Lower leg skin (tissue), 4 donors: ENCODE measurements around the gene OR5B3. TPM values are rescaled to one million over a fixed set of nuclear protein-coding genes. Genes with fewer than 3 reads are reported as not detected.
"Not testable (repeated sequence)": the region's sequence is repeated elsewhere in the genome, so short reads cannot be mapped to it uniquely, and the experiment has no call there.

Experiments used
- DNase-seq, 2 donors: peaks; one replicate each; pipeline ENCODE4 v3.0.0-alpha.2; 2019; ENCODE audit warnings: low spot score in 2 of 2
- H3K4me3 ChIP-seq: fragments of 200-600 bp; sonication (generic); 2 replicates; pipeline ENCODE4 v1.5.1; 2017; ENCODE audit warnings: mild to moderate bottlenecking, low read depth; ENCODE audit not compliant: poor library complexity, severe bottlenecking
- CTCF ChIP-seq, 3 donors: fragments of 450-650 bp; IDR thresholded peaks; one replicate each; pipeline ENCODE4 v1.5.1; 2016; ENCODE audit warnings: antibody characterized with exemption in 3 of 3, mild to moderate bottlenecking in 3 of 3, moderate library complexity in 2 of 3
- POLR2A ChIP-seq, 2 donors: fragments of 450-650 bp; IDR thresholded peaks; one replicate each; pipeline ENCODE4 v1.6.1; 2016 to 2017; ENCODE audit warnings: antibody characterized with exemption in 2 of 2, mild to moderate bottlenecking in 1 of 2, moderate library complexity in 1 of 2
- WGBS, 2 donors: methylation state at CpG; one replicate each; pipeline ENCODE4 v1.1.5; 2018; 5-methylcytosine and 5-hydroxymethylcytosine counted together
- intact Hi-C: fragments of 100-400 bp; cut with DNase I; formaldehyde crosslinking; loops from one replicate; pipeline ENCODE4 v1.15.0; 2023; ENCODE audit warnings: low total_unique reads
- total RNA-seq, 4 donors: library from RNA; depleted of rRNA; stranded (reverse); fragments of >200 nt; gene quantifications; one replicate each; pipeline ENCODE4 v1.1.0, GENCODE V29; 2016

The OR5B3 gene
- total RNA-seq, 4 donors from 2014 or later, result not detected

- DNase-seq, result no peak
- no peak overlapping the region for H3K4me3 ChIP-seq
- intact Hi-C loops, result no loop called here
- TF ChIP-seq CTCF (IDR thresholded peaks at IDR 0.05) (no peak), POLR2A (IDR thresholded peaks at IDR 0.05) (no peak)
- WGBS, 2 donors, result 71 to 79% methylated on average over 3 of the region's 3 CpGs
These were observed 27.5 kb upstream of the OR5B3 start for GRCh38 chr11:58434217-58434616.

GRCh38 chr11:58433638-58434203 lies 27.0 kb upstream of the OR5B3 start:
- no peak overlapping the region for H3K4me3 ChIP-seq
- TF ChIP-seq POLR2A (IDR thresholded peaks at IDR 0.05), result no peak
- no peak for TF ChIP-seq CTCF (IDR thresholded peaks at IDR 0.05)
- no peak for DNase-seq
- intact Hi-C loops, result no loop called here
- WGBS, 2 donors, result 73 to 79% methylated on average over 3 of the region's 3 CpGs

- 39 to 63% methylated on average over 1 of the region's 1 CpG for WGBS, 2 donors
- intact Hi-C loops, result no loop called here
- no peak for DNase-seq
These were observed 22.6 kb upstream of the OR5B3 start for GRCh38 chr11:58429273-58429672.

GRCh38 chr11:58428021-58428420 lies 21.3 kb upstream of the OR5B3 start, which contains the start of gene OR5B2:
Gene OR5B2, minus strand, starts transcription at chr11:58428121. Its CDS starts 4,860 bp downstream, at chr11:58423261.
- no peak within 1 kb of the TSS for H3K4me3 ChIP-seq
- WGBS, 2 donors, result 61 to 72% methylated on average over 3 of the region's 3 CpGs
- no peak for DNase-seq
- TF ChIP-seq POLR2A (IDR thresholded peaks at IDR 0.05) (no peak), CTCF (IDR thresholded peaks at IDR 0.05) (no peak)
- intact Hi-C loops, result no loop called here

More at GRCh38 chr11:58429273-58429672, 22.6 kb upstream of the OR5B3 start:
- no peak overlapping the region for H3K4me3 ChIP-seq
- TF ChIP-seq POLR2A (IDR thresholded peaks at IDR 0.05), result no peak
- no peak for TF ChIP-seq CTCF (IDR thresholded peaks at IDR 0.05)

- DNase-seq, H3K4me3 ChIP-seq, intact Hi-C loops: not testable (repeated sequence)
- 88% methylated on average over 1 of the region's 2 CpGs; no CpG with 5 or more reads in 1 of the 2 donors for WGBS, 2 donors
These were observed 7.1 kb downstream of the OR5B3 start for GRCh38 chr11:58399622-58400021.

GRCh38 chr11:58395581-58395980 lies 11.1 kb downstream of the OR5B3 start:
- WGBS, 2 donors, result 41 to 60% methylated on average over 2 of the region's 2 CpGs
- intact Hi-C loops, result no loop called here
- DNase-seq, result no peak
- H3K4me3 ChIP-seq, result no peak overlapping the region
- TF ChIP-seq CTCF (IDR thresholded peaks at IDR 0.05), result no peak
